SU-DHL-6 (cell line): ENCODE measurements around the gene LMX1A.

ENCODE experiments used
- H2AFZ ChIP-seq: fragments of 200-600 bp; sonication (generic); 2 replicates; pipeline ENCODE4 v1.6.1; 2014; ENCODE audit warnings: low read depth, mild to moderate bottlenecking, moderate library complexity, mixed read lengths, antibody characterized with exemption, low read length; ENCODE audit not compliant: severe bottlenecking
- H3F3A ChIP-seq: fragments of 200-600 bp; shearing (Covaris generic); 2 replicates; pipeline ENCODE4 v1.6.0; 2016; ENCODE audit warnings: antibody characterized with exemption, mild to moderate bottlenecking; ENCODE audit not compliant: insufficient read depth
- H3K27ac ChIP-seq: fragments of 200-600 bp; sonication (generic); 2 replicates; pipeline ENCODE4 v1.5.1; 2016; ENCODE audit warnings: low read depth, mild to moderate bottlenecking, low read length, moderate library complexity, mixed read lengths
- H3K27me3 ChIP-seq: fragments of 200-600 bp; sonication (generic), shearing (Covaris generic); 2 replicates; pipeline ENCODE4 v1.6.0; 2014; ENCODE audit warnings: mild to moderate bottlenecking, low read length
- H3K36me3 ChIP-seq: fragments of 200-600 bp; sonication (generic); 2 replicates; pipeline ENCODE4 v1.6.1; 2014; ENCODE audit warnings: mild to moderate bottlenecking, low read length, mixed read lengths
- H3K4me2 ChIP-seq: fragments of 300-600, 200-600 bp; shearing (Covaris generic), sonication (generic); 2 replicates; pipeline ENCODE4 v1.6.0; 2014; ENCODE audit warnings: low read length, low read depth, mild to moderate bottlenecking; ENCODE audit not compliant: poor library complexity, severe bottlenecking
- H3K4me3 ChIP-seq: fragments of 200-600 bp; sonication (generic); 2 replicates; pipeline ENCODE4 v1.5.1; 2014; ENCODE audit warnings: antibody characterized with exemption, low read length, mild to moderate bottlenecking, mixed read lengths; ENCODE audit not compliant: insufficient read depth, poor library complexity, severe bottlenecking
- H3K79me2 ChIP-seq: fragments of 200-600 bp; sonication (generic); 2 replicates; pipeline ENCODE4 v1.6.1; 2014; ENCODE audit warnings: mild to moderate bottlenecking, low read length, moderate library complexity; ENCODE audit not compliant: insufficient read depth
- H3K9ac ChIP-seq: fragments of 200-600 bp; sonication (generic); 2 replicates; pipeline ENCODE4 v1.7.0; 2014; ENCODE audit warnings: mild to moderate bottlenecking, low read length
- H3K9me2 ChIP-seq: fragments of 200-600 bp; sonication (generic); replicated peaks from 2 replicates; pipeline ENCODE4 v1.6.1; 2014; ENCODE audit warnings: low read length; ENCODE audit not compliant: insufficient read depth
- H3K9me3 ChIP-seq: fragments of 200-600 bp; sonication (generic); 2 replicates; pipeline ENCODE4 v1.6.1; 2014; ENCODE audit warnings: low read length, mixed read lengths; ENCODE audit not compliant: insufficient read depth
- H4K20me1 ChIP-seq: fragments of 200-600 bp; sonication (generic); 2 replicates; pipeline ENCODE4 v1.6.1; 2014; ENCODE audit warnings: low read depth, mild to moderate bottlenecking, antibody characterized with exemption, low read length, moderate library complexity, mixed read lengths
- CTCF ChIP-seq: fragments of 200-600 bp; sonication (generic); IDR thresholded peaks from one replicate; pipeline ENCODE4 v1.5.1; 2017; ENCODE audit warnings: antibody characterized with exemption, mild to moderate bottlenecking, low read length, moderate library complexity; ENCODE audit not compliant: insufficient read depth, poor library complexity, severe bottlenecking
- EZH2phosphoT487 ChIP-seq: fragments of 200-600 bp; sonication (generic), shearing (Covaris generic); conservative IDR thresholded peaks from 2 replicates; pipeline ENCODE4 v1.6.1; 2018; ENCODE audit warnings: mild to moderate bottlenecking, antibody characterized with exemption, low read length, moderate library complexity, mixed read lengths

Gene LMX1A

GRCh38 chr1:165205145-165205544 lies 151.4 kb downstream of the LMX1A start:
- no peaks in the 10 kb centered on the region for H3F3A ChIP-seq
- TF ChIP-seq EZH2phosphoT487, result no peak
- no peak for TF ChIP-seq CTCF
- no peak overlapping the region for H3K4me3 ChIP-seq
- no peaks in the 10 kb centered on the region for H3K79me2 ChIP-seq
- H2AFZ ChIP-seq, result no peak overlapping the region
- no peaks in the 10 kb centered on the region for H3K9me3 ChIP-seq
- H4K20me1 ChIP-seq, result no peaks in the 10 kb centered on the region
- no peak overlapping the region for H3K4me2 ChIP-seq
- no peaks in the 10 kb centered on the region for H3K36me3 ChIP-seq
- no peak overlapping the region for H3K9ac ChIP-seq
- no peaks in the 10 kb centered on the region for H3K9me2 ChIP-seq
- H3K27me3 ChIP-seq, result no peaks in the 10 kb centered on the region
- no peak overlapping the region for H3K27ac ChIP-seq

GRCh38 chr1:165204548-165204947 lies 152.0 kb downstream of the LMX1A start:
- no peak overlapping the region for H3K27ac ChIP-seq
- H3K9me3 ChIP-seq, result no peaks in the 10 kb centered on the region
- H3K9ac ChIP-seq, result no peak overlapping the region
- no peaks in the 10 kb centered on the region for H3K27me3 ChIP-seq
- H3K9me2 ChIP-seq, result no peaks in the 10 kb centered on the region
- TF ChIP-seq CTCF (no peak), EZH2phosphoT487 (no peak)
- H2AFZ ChIP-seq, result no peak overlapping the region
- H4K20me1 ChIP-seq, result no peaks in the 10 kb centered on the region
- H3K36me3 ChIP-seq, result no peaks in the 10 kb centered on the region
- H3K79me2 ChIP-seq, result no peaks in the 10 kb centered on the region
- no peak overlapping the region for H3K4me3 ChIP-seq
- H3K4me2 ChIP-seq, result no peak overlapping the region
- H3F3A ChIP-seq, result no peaks in the 10 kb centered on the region

- Histone ChIP-seq H3K9me2 (no peaks in the 10 kb centered on the region), H3K79me2 (no peaks in the 10 kb centered on the region), H3K36me3 (no peaks in the 10 kb centered on the region), H3K9ac (no peak overlapping the region), H4K20me1 (no peaks in the 10 kb centered on the region), H2AFZ (no peak overlapping the region), H3K27ac (no peak overlapping the region), H3K27me3 (no peaks in the 10 kb centered on the region), H3K9me3 (no peaks in the 10 kb centered on the region), H3F3A (no peaks in the 10 kb centered on the region), H3K4me2 (no peak overlapping the region), H3K4me3 (no peak overlapping the region)
- TF ChIP-seq CTCF (no peak), EZH2phosphoT487 (no peak)
Observed at GRCh38 chr1:165191087-165191486, 165.4 kb downstream of the LMX1A start.
